Right lobe of liver (tissue), 6 donors: Measurements from ENCODE around the gene ARID4B. TPM values are rescaled to one million over a fixed set of nuclear protein-coding genes. Genes with fewer than 3 reads are reported as not detected.

Experiments used
- ATAC-seq, 4 donors: fragments of 200-7000 bp; cut with Tn5 transposase; one replicate each; pipeline ENCODE4 v1.9.1; 2020; ENCODE audit warnings: mild to moderate bottlenecking in 4 of 4, moderate library complexity in 4 of 4
- DNase-seq, 3 donors: peaks; one replicate each; pipeline ENCODE4 v3.0.0-alpha.2; 2020
- H3K27ac ChIP-seq, 3 donors: fragments of 200-600 bp; one replicate each; pipeline ENCODE4 v1.8.0; 2022
- H3K27me3 ChIP-seq, 2 donors: fragments of 200-600 bp; one replicate each; pipeline ENCODE4 v1.8.0; 2022
- H3K36me3 ChIP-seq, 4 donors: fragments of 200-600 bp; sonication (generic) in 1 of 4; one replicate each; pipeline versions ENCODE4 v1.5.1 to v1.8.0; 2017 to 2022; ENCODE audit warnings: control low read depth in 1 of 4
- H3K4me1 ChIP-seq, 4 donors: fragments of 200-600 bp; sonication (generic) in 1 of 4; one replicate each; pipeline versions ENCODE4 v1.5.1 to v1.8.0; 2017 to 2022; ENCODE audit warnings: control low read depth in 1 of 4
- H3K4me3 ChIP-seq, 3 donors: fragments of 200-600 bp; one replicate each; pipeline ENCODE4 v1.8.0; 2022
- H3K9me3 ChIP-seq, 4 donors: fragments of 200-600 bp; sonication (generic) in 1 of 4; one replicate each; pipeline versions ENCODE4 v1.5.1 to v1.8.0; 2017 to 2022; ENCODE audit warnings: control low read depth in 1 of 4
- CTCF ChIP-seq, 4 donors: fragments of 200-600 bp in 3 of 4; fragments of 450-650 bp in 1 of 4; IDR thresholded peaks; one replicate each; pipeline versions ENCODE4 v1.5.1 to v1.8.0; 2016 to 2022; ENCODE audit warnings: antibody characterized with exemption in 4 of 4, mild to moderate bottlenecking in 2 of 4
- POLR2A ChIP-seq: fragments of 450-650 bp; IDR thresholded peaks from one replicate; pipeline ENCODE4 v1.6.1; 2017; ENCODE audit warnings: antibody characterized with exemption, mild to moderate bottlenecking
- WGBS: methylation state at CpG from one replicate; pipeline ENCODE4 v1.1.6; 2018; ENCODE audit warnings: low coverage, low lambda C conversion rate; ENCODE audit not compliant: insufficient coverage; ENCODE audit errors: missing lambda C conversion rate; 5-methylcytosine and 5-hydroxymethylcytosine counted together
- intact Hi-C, 2 donors: fragments of 100-400 bp; cut with DNase I; formaldehyde crosslinking; loops; one replicate each; pipeline versions ENCODE4 v1.11.2 to v1.14.1; 2022
- total RNA-seq, 6 experiments: library from RNA; depleted of rRNA in 2 of 6; stranded (reverse); fragments of >200 nt in 2 of 6; fragmentation: NEBNext Ultra II Directional in 3 of 6; extraction: Animal tissue kit (Norgen Biotek cat#: 25700) in 3 of 6; gene quantifications; one replicate each; pipeline versions ENCODE4 v1.1.0 to v1.2.4, GENCODE V29; 2016 to 2023
- donor health status: DM: no; HTN: yes; CAD: no.
- donor health status: DM: no; HTN: no; CAD: no.
- donor health status: DM: no; HTN: no; CAD: no.
- donor health status: DM: no; HTN: yes; CAD: no.
- donor health status: DM: no; HTN: yes; CAD: no.

Gene ARID4B
- total RNA-seq, 6 experiments from 2014 or later: 8.0 to 16.2 (median 11.4) TPM

DNA sequence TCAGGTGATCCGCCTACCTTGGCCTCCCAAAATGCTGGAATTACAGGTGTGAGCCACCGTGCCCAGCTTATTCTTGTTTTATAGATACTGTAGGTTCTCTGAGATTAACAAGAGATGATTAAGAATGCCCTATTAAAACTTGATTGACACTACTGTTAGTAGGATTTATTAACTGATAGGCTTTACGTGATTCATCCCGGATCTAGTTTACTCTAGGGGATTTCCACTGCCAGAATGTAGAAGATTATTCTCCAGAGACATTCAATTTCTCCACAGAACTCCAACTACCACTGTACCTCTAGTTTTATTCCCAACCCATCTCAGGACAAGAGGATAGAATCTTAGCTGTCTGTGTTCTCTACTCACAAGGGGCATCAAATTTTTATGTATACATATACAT is 140.7 kb downstream of the ARID4B start:
- ATAC-seq (no peak), DNase-seq (no peak)
- Histone ChIP-seq H3K27me3 (no peaks in the 10 kb centered on the region), H3K4me3 (no peak overlapping the region), H3K27ac (no peak overlapping the region), H3K9me3 (no peaks in the 10 kb centered on the region), H3K36me3 (peaks cover 0 to 9% (median 0%) of the 10 kb centered on the region in 4 donors), H3K4me1 (no peaks in the 10 kb centered on the region)
- intact Hi-C loops: no loop called here
- WGBS: 94% methylated on average over 4 of the region's 4 CpGs
- no peak for TF ChIP-seq POLR2A
- no peak for TF ChIP-seq CTCF (IDR thresholded peaks at IDR 0.05)

GRCh38 chr1:235181561-235182245 is 146.3 kb downstream of the ARID4B start:
- 77% methylated on average over 8 of the region's 8 CpGs for WGBS
- no peaks in the 10 kb centered on the region for H3K4me1 ChIP-seq

DNA sequence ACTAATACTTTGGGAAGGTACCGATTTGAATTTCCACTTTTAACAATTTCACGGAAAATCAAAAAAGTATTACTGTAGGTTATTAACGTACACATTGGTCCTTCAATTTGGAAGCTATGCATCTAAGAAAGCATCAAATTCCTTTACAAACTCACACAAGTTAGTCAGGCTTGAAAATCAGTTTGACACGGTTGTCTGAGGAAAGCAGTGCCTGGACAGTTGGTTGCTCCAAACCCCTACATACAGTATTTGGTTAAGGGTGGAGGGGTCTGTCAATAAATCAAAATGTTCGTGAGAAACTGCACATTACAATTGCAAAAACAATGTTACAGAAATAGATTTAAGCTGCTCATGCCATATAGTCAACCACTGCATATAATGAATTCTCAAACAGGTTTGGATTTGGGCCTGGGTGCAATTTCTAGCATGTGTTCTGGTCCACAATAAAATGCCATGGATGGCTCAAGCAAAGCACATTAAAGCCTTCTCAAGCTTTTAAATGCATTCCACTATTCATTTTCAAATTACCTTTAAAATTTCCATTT is 147.0 kb downstream of the ARID4B start:
- Histone ChIP-seq H3K4me3 (no peak overlapping the region), H3K36me3 (peaks cover 0 to 41% (median 11%) of the 10 kb centered on the region in 4 donors), H3K27me3 (no peaks in the 10 kb centered on the region), H3K4me1 (no peaks in the 10 kb centered on the region), H3K27ac (no peak overlapping the region), H3K9me3 (no peaks in the 10 kb centered on the region)
- WGBS: 90% methylated on average over 5 of the region's 5 CpGs
- ATAC-seq (no peak), DNase-seq (no peak)
- TF ChIP-seq POLR2A (no peak), CTCF (IDR thresholded peaks at IDR 0.05) (no peak)
- intact Hi-C loops: no loop called here

More at GRCh38 chr1:235181561-235182245, 146.3 kb downstream of the ARID4B start:
- DNase-seq: no peak
- no peak overlapping the region for H3K27ac ChIP-seq
- no peaks in the 10 kb centered on the region for H3K27me3 ChIP-seq
- no peak overlapping the region for H3K4me3 ChIP-seq
- ATAC-seq: no peak
- TF ChIP-seq POLR2A (no peak), CTCF (IDR thresholded peaks at IDR 0.05) (no peak)
- H3K36me3 ChIP-seq: peaks cover 0 to 37% (median 10%) of the 10 kb centered on the region in 4 donors
- intact Hi-C loops: no loop called here
- no peaks in the 10 kb centered on the region for H3K9me3 ChIP-seq

- Histone ChIP-seq H3K36me3 (peaks cover 0 to 65% (median 26%) of the 10 kb centered on the region in 4 donors), H3K9me3 (no peaks in the 10 kb centered on the region), H3K4me3 (no peak overlapping the region), H3K4me1 (no peaks in the 10 kb centered on the region), H3K27ac (no peak overlapping the region), H3K27me3 (no peaks in the 10 kb centered on the region)
- WGBS: 95% methylated on average over 7 of the region's 7 CpGs
- DNase-seq (no peak), ATAC-seq (no peak)
- TF ChIP-seq POLR2A: no peak
- no peak for TF ChIP-seq CTCF (IDR thresholded peaks at IDR 0.05)
- intact Hi-C loops: no loop called here
Observed at GRCh38 chr1:235176486-235176885, 151.5 kb downstream of the ARID4B start.
